GM20000 (cell line): ENCODE results near the gene RFX2.

ENCODE experiments used
- DNase-seq: peaks from one replicate; pipeline ENCODE4 v3.0.0; 2012; ENCODE audit warnings: low spot score
- CTCF ChIP-seq: IDR thresholded peaks from 2 replicates; pipeline ENCODE4 v1.5.1; 2012; ENCODE audit warnings: mild to moderate bottlenecking, control low read depth; ENCODE audit errors: extremely low read depth, missing control alignments

Gene RFX2

GRCh38 chr19:6058518-6059201 is 51.6 kb downstream of the RFX2 start:
- no peak for DNase-seq
- no peak for TF ChIP-seq CTCF

GRCh38 chr19:6057651-6058517 is 52.4 kb downstream of the RFX2 start:
- no peak for TF ChIP-seq CTCF
- DNase-seq: no peak

- TF ChIP-seq CTCF: no peak
- no peak for DNase-seq
Observed at GRCh38 chr19:6056801-6057650, 53.3 kb downstream of the RFX2 start.

- no peak for DNase-seq
- TF ChIP-seq CTCF: no peak
Observed at GRCh38 chr19:6056282-6056741, 54.0 kb downstream of the RFX2 start.

GRCh38 chr19:6055013-6055795 is 55.1 kb downstream of the RFX2 start:
- DNase-seq: no peak
- no peak for TF ChIP-seq CTCF

- TF ChIP-seq CTCF: peak; percentile 74
- peak; percentile 92 for DNase-seq
Observed at GRCh38 chr19:6048793-6049405, 61.4 kb downstream of the RFX2 start.
